Fibroblast of lung (primary cell): ENCODE data around the gene TMEM184B. TPM values are rescaled to one million over a fixed set of nuclear protein-coding genes. Genes with fewer than 3 reads are reported as not detected.

Source experiments
- DNase-seq, 2 donors: peaks; one replicate each; pipeline versions ENCODE4 v3.0.0 to v3.0.0-alpha.2; 2010; ENCODE audit warnings: low read depth in 2 of 2
- H2AFZ ChIP-seq: 2 replicates; pipeline ENCODE4 v1.5.1; 2012; ENCODE audit warnings: low read length, control low read depth, inconsistent platforms
- H3K27ac ChIP-seq: 2 replicates; pipeline ENCODE4 v1.5.1; 2011; ENCODE audit warnings: low read length, control low read depth; ENCODE audit not compliant: insufficient read depth
- H3K27me3 ChIP-seq: 2 replicates; pipeline ENCODE4 v1.5.1; 2011; ENCODE audit warnings: mild to moderate bottlenecking, low read length; ENCODE audit not compliant: control insufficient read depth, insufficient read depth
- H3K36me3 ChIP-seq: 2 replicates; pipeline ENCODE4 v1.5.1; 2011; ENCODE audit warnings: low read length; ENCODE audit not compliant: control insufficient read depth, insufficient read depth
- H3K4me1 ChIP-seq: 2 replicates; pipeline ENCODE4 v1.5.1; 2011; ENCODE audit warnings: low read length; ENCODE audit not compliant: control insufficient read depth, insufficient read depth; ENCODE audit errors: extremely low read depth
- H3K4me2 ChIP-seq: 2 replicates; pipeline ENCODE4 v1.5.1; 2011; ENCODE audit warnings: low read length, control low read depth; ENCODE audit not compliant: insufficient read depth; ENCODE audit errors: extremely low read depth
- H3K4me3 ChIP-seq, 4 experiments: fragments of 200-600 bp in 1 of 4; sonication (generic) in 1 of 4; replicated peaks in 1 of 4; 2 replicates each; pipeline ENCODE4 v1.5.1; 2011 to 2016; ENCODE audit warnings: low read length in 4 of 4, low read depth in 3 of 4, mild to moderate bottlenecking in 3 of 4, control low read depth in 2 of 4, inconsistent platforms in 1 of 4, mixed read lengths in 1 of 4; ENCODE audit not compliant: insufficient read depth in 1 of 4; ENCODE audit errors: control extremely low read depth in 1 of 4
- H3K79me2 ChIP-seq: 2 replicates; pipeline ENCODE4 v1.5.1; 2012; ENCODE audit warnings: mild to moderate bottlenecking, low read length, inconsistent platforms; ENCODE audit not compliant: control insufficient read depth, insufficient read depth
- H3K9ac ChIP-seq: 2 replicates; pipeline ENCODE4 v1.5.1; 2011; ENCODE audit warnings: mild to moderate bottlenecking, low read length, control low read depth; ENCODE audit not compliant: insufficient read depth
- H3K9me3 ChIP-seq: 2 replicates; pipeline ENCODE4 v1.5.1; 2012; ENCODE audit warnings: low read depth, low read length; ENCODE audit not compliant: control insufficient read depth, insufficient read depth
- H4K20me1 ChIP-seq: 2 replicates; pipeline ENCODE4 v1.5.1; 2011; ENCODE audit warnings: low read length; ENCODE audit not compliant: control insufficient read depth, insufficient read depth; ENCODE audit errors: extremely low read depth
- EZH2 ChIP-seq: IDR thresholded peaks from 2 replicates; pipeline ENCODE4 v1.5.1; 2012; ENCODE audit warnings: low read length, control low read depth, mild to moderate bottlenecking; ENCODE audit errors: missing control alignments
- polyA plus RNA-seq, 2 donors: library from polyadenylated mRNA; depleted of rRNA in 1 of 2; stranded (reverse) in 1 of 2; unstranded in 1 of 2; fragments of >200 nt; gene quantifications; 2 replicates each; pipeline ENCODE4 v1.2.1, GENCODE V29; 2011 to 2012; ENCODE audit warnings: missing spikeins in 1 of 2
- total RNA-seq: library from RNA; depleted of rRNA; stranded (reverse); fragments of >200 nt; gene quantifications from 2 replicates; pipeline ENCODE4 v1.2.1, GENCODE V29; 2014
- TF ChIP-seq, protein P1 (sequence below), 2 donors: IDR thresholded peaks in 1 of 2; conservative IDR thresholded peaks in 1 of 2; 1 replicate in 1 of 2; 2 replicates in 1 of 2; pipeline ENCODE4 v1.5.1; 2011 to 2012; ENCODE audit warnings: low read length in 2 of 2, control low read depth in 1 of 2, inconsistent platforms in 1 of 2, low read depth in 1 of 2, mild to moderate bottlenecking in 1 of 2

TMEM184B gene
- total and polyA plus RNA-seq, 2 donors (not counting 1 experiment from before 2014, with no cell fraction given): 28.2 to 37.2 TPM

DNA sequence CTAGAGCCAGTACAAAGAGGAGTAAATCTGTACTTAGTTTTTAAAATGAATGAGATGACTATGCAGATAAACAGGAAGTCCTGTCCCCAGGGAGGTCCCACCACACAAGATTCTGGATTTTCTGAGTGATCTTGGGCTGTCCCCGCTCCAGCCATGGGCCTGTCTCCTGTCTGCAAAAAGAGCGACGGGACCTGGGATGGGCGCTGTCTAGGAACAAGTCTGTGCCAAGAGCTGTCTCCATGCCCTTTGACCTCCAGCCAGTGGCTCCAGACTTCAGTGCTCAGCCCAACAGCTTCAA, 38.5 kb upstream of the TMEM184B start:
- Histone ChIP-seq H3K4me2 (peak overlapping the region; percentile 28), H3K4me1 (peaks cover 47% of the 10 kb centered on the region), H3K79me2 (peaks cover 95% of the 10 kb centered on the region), H3K9ac (no peak overlapping the region), H2AFZ (no peak overlapping the region), H3K27ac (peak overlapping the region; percentile 75), H3K36me3 (peaks cover 8% of the 10 kb centered on the region), H4K20me1 (no peaks in the 10 kb centered on the region), H3K27me3 (no peaks in the 10 kb centered on the region), H3K4me3 (no peak overlapping the region), H3K9me3 (no peaks in the 10 kb centered on the region)
- TF ChIP-seq, protein P1, sequence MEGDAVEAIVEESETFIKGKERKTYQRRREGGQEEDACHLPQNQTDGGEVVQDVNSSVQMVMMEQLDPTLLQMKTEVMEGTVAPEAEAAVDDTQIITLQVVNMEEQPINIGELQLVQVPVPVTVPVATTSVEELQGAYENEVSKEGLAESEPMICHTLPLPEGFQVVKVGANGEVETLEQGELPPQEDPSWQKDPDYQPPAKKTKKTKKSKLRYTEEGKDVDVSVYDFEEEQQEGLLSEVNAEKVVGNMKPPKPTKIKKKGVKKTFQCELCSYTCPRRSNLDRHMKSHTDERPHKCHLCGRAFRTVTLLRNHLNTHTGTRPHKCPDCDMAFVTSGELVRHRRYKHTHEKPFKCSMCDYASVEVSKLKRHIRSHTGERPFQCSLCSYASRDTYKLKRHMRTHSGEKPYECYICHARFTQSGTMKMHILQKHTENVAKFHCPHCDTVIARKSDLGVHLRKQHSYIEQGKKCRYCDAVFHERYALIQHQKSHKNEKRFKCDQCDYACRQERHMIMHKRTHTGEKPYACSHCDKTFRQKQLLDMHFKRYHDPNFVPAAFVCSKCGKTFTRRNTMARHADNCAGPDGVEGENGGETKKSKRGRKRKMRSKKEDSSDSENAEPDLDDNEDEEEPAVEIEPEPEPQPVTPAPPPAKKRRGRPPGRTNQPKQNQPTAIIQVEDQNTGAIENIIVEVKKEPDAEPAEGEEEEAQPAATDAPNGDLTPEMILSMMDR (conservative IDR thresholded peaks at IDR 0.05 in 1 of 2, IDR thresholded peaks at IDR 0.05 in 1 of 2; ENCODE audit: low read depth in 1 of 2, low read length in 2 of 2): no peak
- no peak for TF ChIP-seq EZH2
- no peak for DNase-seq

- no peaks in the 10 kb centered on the region for H4K20me1 ChIP-seq
- no peaks in the 10 kb centered on the region for H3K9me3 ChIP-seq
- peak overlapping the region; percentile 3 for H3K9ac ChIP-seq
- H3K79me2 ChIP-seq: peaks cover 95% of the 10 kb centered on the region
- no peaks in the 10 kb centered on the region for H3K27me3 ChIP-seq
- peak overlapping the region; percentile 51 for H3K4me2 ChIP-seq
- H3K36me3 ChIP-seq: peaks cover 8% of the 10 kb centered on the region
- H3K4me3 ChIP-seq: no peak overlapping the region
- DNase-seq: no peak
- H2AFZ ChIP-seq: no peak overlapping the region
- H3K4me1 ChIP-seq: peaks cover 53% of the 10 kb centered on the region
- TF ChIP-seq, protein P1 (conservative IDR thresholded peaks at IDR 0.05 in 1 of 2, IDR thresholded peaks at IDR 0.05 in 1 of 2; ENCODE audit: low read depth in 1 of 2, low read length in 2 of 2): no peak
- H3K27ac ChIP-seq: peak overlapping the region; percentile 75
Measured at GRCh38 chr22:38310518-38311322, 37.9 kb upstream of the TMEM184B start.

DNA sequence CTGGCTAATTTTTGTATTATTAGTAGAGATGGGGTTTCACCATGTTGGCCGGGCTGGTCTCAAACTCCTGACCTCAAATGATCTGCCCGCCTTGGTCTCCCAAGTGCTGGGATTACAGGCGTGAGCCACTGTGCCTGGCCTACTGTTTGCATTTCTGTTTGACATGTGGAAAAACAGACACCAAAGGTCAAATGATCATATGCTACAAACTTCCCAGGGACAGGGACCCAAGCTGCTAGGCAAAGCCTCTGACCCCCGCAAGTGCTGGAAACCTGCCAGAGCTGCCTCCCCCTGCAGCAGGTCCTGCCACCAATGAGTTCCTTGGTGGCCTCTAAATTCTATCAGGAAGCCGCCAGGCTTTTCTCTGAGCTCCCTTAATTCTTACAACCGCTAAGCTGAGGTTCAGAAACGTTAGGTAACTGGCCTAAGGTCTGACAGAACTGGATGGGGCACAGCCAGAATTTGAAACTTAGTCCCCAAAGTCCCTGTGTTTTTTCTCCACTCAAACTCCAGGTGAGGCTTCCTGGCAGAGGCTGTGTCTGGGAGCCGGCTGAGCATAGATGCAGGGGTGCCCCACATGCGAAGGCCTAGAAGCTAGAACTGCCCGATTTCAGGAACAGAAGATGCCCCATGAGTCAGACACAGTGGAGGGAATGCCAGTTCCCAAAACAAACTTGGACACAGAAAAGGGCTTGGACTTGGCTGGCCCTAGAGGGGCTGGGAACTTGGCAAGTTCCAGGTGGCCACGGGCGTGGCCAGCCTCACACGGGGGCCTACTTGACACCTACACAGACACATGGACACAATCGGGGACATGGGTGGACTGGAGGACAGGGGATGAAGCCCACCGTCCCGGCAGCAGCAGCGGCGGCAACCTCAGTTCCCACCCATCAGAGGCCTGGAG, 37.1 kb upstream of the TMEM184B start:
- no peaks in the 10 kb centered on the region for H4K20me1 ChIP-seq
- TF ChIP-seq, protein P1 (conservative IDR thresholded peaks at IDR 0.05 in 1 of 2, IDR thresholded peaks at IDR 0.05 in 1 of 2; ENCODE audit: low read depth in 1 of 2, low read length in 2 of 2): no peak
- H3K9ac ChIP-seq: no peak overlapping the region
- peak overlapping the region; percentile 75 for H3K27ac ChIP-seq
- no peak overlapping the region for H2AFZ ChIP-seq
- H3K4me3 ChIP-seq: peak overlapping the region in 1 of 4 experiments; percentile 6
- H3K79me2 ChIP-seq: peaks cover 95% of the 10 kb centered on the region
- H3K9me3 ChIP-seq: no peaks in the 10 kb centered on the region
- peak in 1 of 2 donors; percentile 42 for DNase-seq
- peak overlapping the region; percentile 51 for H3K4me2 ChIP-seq
- H3K27me3 ChIP-seq: no peaks in the 10 kb centered on the region
- peaks cover 8% of the 10 kb centered on the region for H3K36me3 ChIP-seq
- H3K4me1 ChIP-seq: peaks cover 60% of the 10 kb centered on the region
